ENCODE measurements around the gene GTPBP3.

GRCh38 chr19:17292301-17293074 lies 44.9 kb upstream of the GTPBP3 start:
- TF ChIP-seq CTCF (conservative IDR thresholded peaks at IDR 0.05; ENCODE audit: low read depth, low read length) = peak; percentile 77
- TF ChIP-seq EZH2 (IDR thresholded peaks at IDR 0.05; ENCODE audit: borderline replicate concordance, low read depth, low read length, poor library complexity, severe bottlenecking) = no peak

Measured in A673 (cell line).